IMR-90 (cell line): ENCODE results near the gene EYS. TPM values are rescaled to one million over a fixed set of nuclear protein-coding genes. Genes with fewer than 3 reads are reported as not detected.

Source experiments
- ATAC-seq: fragments of 200-7000 bp; cut with Tn5 transposase; 2 replicates; pipeline ENCODE4 v1.9.1; 2020; ENCODE audit warnings: low read depth, mild to moderate bottlenecking, moderate library complexity
- BruUV-seq: library from RNA; stranded (reverse); fragments of 400-500 nt; replicated peaks from 2 replicates; lab custom pipeline; 2021; lab: Mats Ljungman, UMichigan
- CTCF ChIA-PET: fragments of 300-600 bp; formaldehyde crosslinking; extraction: SDS; loops from one replicate; lab custom pipeline; 2021; ENCODE audit warnings: antibody characterized with exemption; lab: Yijun Ruan, JAX
- POLR2A ChIA-PET: fragments of 300-600 bp; sonication (Branson Sonifier 250); formaldehyde crosslinking; loops from one replicate; lab custom pipeline; 2022; ENCODE audit warnings: antibody characterized with exemption; ENCODE audit not compliant: unreplicated experiment; lab: Charles Lee
- DNase-seq: peaks from one replicate; pipeline ENCODE4 v3.0.0; 2013
- H2AFZ ChIP-seq: replicated peaks from 2 replicates; pipeline ENCODE3; 2013; ENCODE audit warnings: low read length, mild to moderate bottlenecking; ENCODE audit not compliant: poor library complexity
- H2AK5ac ChIP-seq: 2 replicates; pipeline ENCODE4 v1.6.1; 2013; ENCODE audit warnings: low read depth, low read length, inconsistent platforms
- H2AK9ac ChIP-seq: replicated peaks from 2 replicates; pipeline ENCODE3; 2013; ENCODE audit warnings: mild to moderate bottlenecking, low read depth, low read length, moderate library complexity; ENCODE audit not compliant: poor library complexity
- H2BK120ac ChIP-seq: 2 replicates; pipeline ENCODE4 v1.6.1; 2013; ENCODE audit warnings: low read depth, low read length, inconsistent platforms
- H2BK15ac ChIP-seq: 3 replicates; pipeline ENCODE4 v1.6.1; 2013; ENCODE audit warnings: low read depth, low read length, inconsistent platforms
- H2BK20ac ChIP-seq: 2 replicates; pipeline ENCODE4 v1.6.1; 2013; ENCODE audit warnings: low read depth, mild to moderate bottlenecking, inconsistent platforms, low read length, moderate library complexity
- H2BK5ac ChIP-seq: 2 replicates; pipeline ENCODE4 v1.6.1; 2013; ENCODE audit warnings: mild to moderate bottlenecking, low read depth, low read length, inconsistent platforms; ENCODE audit not compliant: poor library complexity, severe bottlenecking
- H3K14ac ChIP-seq: replicated peaks from 2 replicates; pipeline ENCODE4 v1.6.1; 2013; ENCODE audit warnings: low read depth, low read length, inconsistent platforms
- H3K18ac ChIP-seq: 2 replicates; pipeline ENCODE4 v1.6.1; 2013; ENCODE audit warnings: low read depth, low read length, control low read depth
- H3K23ac ChIP-seq: 2 replicates; pipeline ENCODE4 v1.6.1; 2013; ENCODE audit warnings: low read depth, low read length, inconsistent platforms
- H3K27ac ChIP-seq: 2 replicates; pipeline ENCODE4 v1.5.1; 2013; ENCODE audit warnings: mild to moderate bottlenecking, control low read depth, low read length; ENCODE audit not compliant: insufficient read depth
- H3K27me3 ChIP-seq: 2 replicates; pipeline ENCODE4 v1.6.1; 2013; ENCODE audit warnings: low read length; ENCODE audit not compliant: control insufficient read depth, insufficient read depth
- H3K36me3 ChIP-seq: 2 replicates; pipeline ENCODE4 v1.6.1; 2013; ENCODE audit warnings: low read length, mixed read lengths; ENCODE audit not compliant: control insufficient read depth, insufficient read depth
- H3K4ac ChIP-seq: 2 replicates; pipeline ENCODE4 v1.6.1; 2013; ENCODE audit warnings: low read depth, low read length, inconsistent platforms
- H3K4me1 ChIP-seq: 2 replicates; pipeline ENCODE4 v1.6.1; 2013; ENCODE audit warnings: low read length, mixed read lengths; ENCODE audit not compliant: control insufficient read depth, insufficient read depth
- H3K4me2 ChIP-seq: 2 replicates; pipeline ENCODE4 v1.6.1; 2013; ENCODE audit warnings: low read depth, mild to moderate bottlenecking, control low read depth, low read length, moderate library complexity
- H3K4me3 ChIP-seq: 2 replicates; pipeline ENCODE4 v1.5.1; 2013; ENCODE audit warnings: low read depth, mild to moderate bottlenecking, control low read depth, low read length, moderate library complexity; ENCODE audit not compliant: insufficient read depth
- H3K56ac ChIP-seq: 2 replicates; pipeline ENCODE4 v1.6.1; 2013; ENCODE audit warnings: low read length, inconsistent platforms; ENCODE audit not compliant: insufficient read depth; ENCODE audit errors: extremely low read depth
- H3K79me1 ChIP-seq, 2 experiments: 2 replicates each; pipeline ENCODE4 v1.6.1; 2013; ENCODE audit warnings: low read length in 2 of 2, inconsistent platforms in 1 of 2, low read depth in 1 of 2
- H3K9ac ChIP-seq: 2 replicates; pipeline ENCODE4 v1.6.1; 2013; ENCODE audit warnings: low read depth, low read length, control low read depth
- H3K9me1 ChIP-seq: 2 replicates; pipeline ENCODE4 v1.6.1; 2013; ENCODE audit warnings: low read length, inconsistent platforms; ENCODE audit not compliant: insufficient read depth
- H3K9me3 ChIP-seq: 2 replicates; pipeline ENCODE4 v1.6.1; 2013; ENCODE audit warnings: low read length; ENCODE audit not compliant: control insufficient read depth, insufficient read depth
- H4K20me1 ChIP-seq: 2 replicates; pipeline ENCODE4 v1.6.1; 2013; ENCODE audit warnings: low read length, inconsistent platforms; ENCODE audit not compliant: insufficient read depth
- H4K5ac ChIP-seq: 2 replicates; pipeline ENCODE4 v1.6.1; 2013; ENCODE audit warnings: mild to moderate bottlenecking, low read depth, low read length, control low read depth
- H4K8ac ChIP-seq, 2 experiments: 2 replicates each; pipeline ENCODE4 v1.6.1; 2013; ENCODE audit warnings: low read depth in 2 of 2, low read length in 2 of 2, control low read depth in 1 of 2, inconsistent platforms in 1 of 2
- H4K91ac ChIP-seq: 2 replicates; pipeline ENCODE4 v1.6.1; 2013; ENCODE audit warnings: low read depth, low read length, inconsistent platforms; ENCODE audit not compliant: insufficient read depth
- BHLHE40 ChIP-seq: fragments of 150-350 bp; IDR thresholded peaks from 2 replicates; pipeline ENCODE4 v1.6.1; 2016; ENCODE audit warnings: mild to moderate bottlenecking, low read depth, low read length
- CEBPB ChIP-seq: IDR thresholded peaks from 2 replicates; pipeline ENCODE4 v1.6.1; 2012; ENCODE audit warnings: low read depth, low read length, improper control_type of control experiment
- CHD1 ChIP-seq: IDR thresholded peaks from 2 replicates; pipeline ENCODE4 v1.6.1; 2012; ENCODE audit warnings: low read depth, low read length, improper control_type of control experiment
- CTCF ChIP-seq: conservative IDR thresholded peaks from 2 replicates; pipeline ENCODE4 v1.5.1; 2012; ENCODE audit warnings: mild to moderate bottlenecking, low read depth, low read length, improper control_type of control experiment
- FOS ChIP-seq: fragments of 150-350 bp; IDR thresholded peaks from 2 replicates; pipeline ENCODE4 v1.6.1; 2016; ENCODE audit warnings: low read depth, low read length
- MAFK ChIP-seq: IDR thresholded peaks from 2 replicates; pipeline ENCODE4 v1.6.1; 2012; ENCODE audit warnings: low read depth, low read length, improper control_type of control experiment
- MAZ ChIP-seq: IDR thresholded peaks from 2 replicates; pipeline ENCODE4 v1.6.1; 2012; ENCODE audit warnings: low read depth, mild to moderate bottlenecking, low read length, improper control_type of control experiment, moderate library complexity, borderline replicate concordance
- MXI1 ChIP-seq: IDR thresholded peaks from 2 replicates; pipeline ENCODE4 v1.6.1; 2012; ENCODE audit warnings: low read depth, mild to moderate bottlenecking, low read length, moderate library complexity, borderline replicate concordance
- NFE2L2 ChIP-seq: fragments of 150-350 bp; IDR thresholded peaks from 2 replicates; pipeline ENCODE4 v1.6.1; 2016; ENCODE audit warnings: low read depth, mild to moderate bottlenecking, low read length
- POLR2A ChIP-seq: IDR thresholded peaks from 2 replicates; pipeline ENCODE4 v1.6.1; 2012; ENCODE audit warnings: mild to moderate bottlenecking, low read depth, low read length
- RCOR1 ChIP-seq: IDR thresholded peaks from 2 replicates; pipeline ENCODE4 v1.6.1; 2012; ENCODE audit warnings: mild to moderate bottlenecking, low read length, improper control_type of control experiment; ENCODE audit not compliant: insufficient replicate concordance
- RFX5 ChIP-seq: IDR thresholded peaks from 2 replicates; pipeline ENCODE4 v1.8.0; 2012; ENCODE audit warnings: low read depth, mild to moderate bottlenecking, low read length, moderate library complexity
- SMC3 ChIP-seq: fragments of 150-350 bp; IDR thresholded peaks from 2 replicates; pipeline ENCODE4 v1.6.1; 2016; ENCODE audit warnings: low read depth, mild to moderate bottlenecking, antibody characterized with exemption, low read length, moderate library complexity
- WGBS, 2 experiments: methylation state at CpG; one replicate each; pipeline versions ENCODE4 v1.1.5 to v1.1.7; 2013; ENCODE audit warnings: missing lambda C conversion rate in 2 of 2; ENCODE audit not compliant: insufficient read length in 1 of 2; ENCODE audit errors: extremely low coverage in 2 of 2; 5-methylcytosine and 5-hydroxymethylcytosine counted together
- dilution Hi-C: fragments of 300-500 bp; cut with HindIII; formaldehyde crosslinking; loops from one replicate; pipeline ENCODE4 v1.14.3; 2018; ENCODE audit warnings: low sequenced_read_pairs; ENCODE audit not compliant: unreplicated experiment
- in situ Hi-C: fragments of 300-500 bp; cut with MboI; formaldehyde crosslinking; loops from 3 replicates; pipeline ENCODE4 v1.14.3; 2019; ENCODE audit warnings: low sequenced_read_pairs, inconsistent platforms, mixed read lengths
- intact Hi-C: fragments of 100-400 bp; cut with micrococcal nuclease; formaldehyde crosslinking; loops from 2 replicates; pipeline ENCODE4 v1.10.0; 2022
- polyA plus RNA-seq, 3 experiments: library from polyadenylated mRNA; depleted of rRNA; stranded (reverse); fragments of >200 nt; gene quantifications; 2 replicates each; pipeline ENCODE4 v1.2.3, GENCODE V29; 2012; ENCODE audit warnings: low replicate concordance in 1 of 3
- total RNA-seq: library from RNA; depleted of rRNA; stranded (reverse); fragments of >200 nt; gene quantifications from 2 replicates; pipeline ENCODE4 v1.2.3, GENCODE V29; 2012
- TF ChIP-seq, protein P1 (sequence below): fragments of 150-350 bp; IDR thresholded peaks from 2 replicates; pipeline ENCODE4 v1.6.1; 2017; ENCODE audit warnings: mild to moderate bottlenecking, antibody characterized with exemption, low read length, low read depth
- TF ChIP-seq, protein P2 (sequence below): fragments of 150-350 bp; IDR thresholded peaks from 2 replicates; pipeline ENCODE4 v1.6.1; 2016; ENCODE audit warnings: low read depth, mild to moderate bottlenecking, low read length, moderate library complexity, borderline replicate concordance

EYS gene
- total and polyA plus RNA-seq, 2 of the 4 experiments (the other 2 are of a cell fraction) = under 0.01 TPM; not detected in 1

- ATAC-seq (no peak), DNase-seq (no peak)
- Histone ChIP-seq H3K27ac (no peak overlapping the region), H3K56ac (no peak overlapping the region), H3K23ac (no peak overlapping the region), H2BK20ac (no peak overlapping the region), H3K4me2 (no peak overlapping the region), H3K79me1 (no peaks in the 10 kb centered on the region), H2AFZ (no peak overlapping the region), H3K14ac (no peak overlapping the region), H4K5ac (no peak overlapping the region), H4K8ac (no peak overlapping the region), H3K27me3 (no peaks in the 10 kb centered on the region), H3K4ac (no peak overlapping the region), H3K4me1 (no peaks in the 10 kb centered on the region), H3K36me3 (no peaks in the 10 kb centered on the region), H2AK5ac (no peak overlapping the region), H3K4me3 (no peak overlapping the region), H4K91ac (no peak overlapping the region), H4K20me1 (no peaks in the 10 kb centered on the region), H2BK120ac (no peak overlapping the region), H2BK15ac (no peak overlapping the region), H3K9me3 (no peaks in the 10 kb centered on the region), H3K9ac (no peak overlapping the region), H3K9me1 (no peaks in the 10 kb centered on the region), H2BK5ac (no peak overlapping the region), H3K18ac (no peak overlapping the region), H2AK9ac (no peak overlapping the region)
- WGBS, 2 experiments = 20% methylated on average over 1 of the region's 2 CpGs; no CpG with 5 or more reads in 1 of the 2 experiments
- no TSS peak for BruUV-seq
- TF ChIP-seq, protein P1, sequence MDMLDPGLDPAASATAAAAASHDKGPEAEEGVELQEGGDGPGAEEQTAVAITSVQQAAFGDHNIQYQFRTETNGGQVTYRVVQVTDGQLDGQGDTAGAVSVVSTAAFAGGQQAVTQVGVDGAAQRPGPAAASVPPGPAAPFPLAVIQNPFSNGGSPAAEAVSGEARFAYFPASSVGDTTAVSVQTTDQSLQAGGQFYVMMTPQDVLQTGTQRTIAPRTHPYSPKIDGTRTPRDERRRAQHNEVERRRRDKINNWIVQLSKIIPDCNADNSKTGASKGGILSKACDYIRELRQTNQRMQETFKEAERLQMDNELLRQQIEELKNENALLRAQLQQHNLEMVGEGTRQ = no peak
- TF ChIP-seq RFX5 = no peak
- TF ChIP-seq FOS = no peak
- TF ChIP-seq, protein P2, sequence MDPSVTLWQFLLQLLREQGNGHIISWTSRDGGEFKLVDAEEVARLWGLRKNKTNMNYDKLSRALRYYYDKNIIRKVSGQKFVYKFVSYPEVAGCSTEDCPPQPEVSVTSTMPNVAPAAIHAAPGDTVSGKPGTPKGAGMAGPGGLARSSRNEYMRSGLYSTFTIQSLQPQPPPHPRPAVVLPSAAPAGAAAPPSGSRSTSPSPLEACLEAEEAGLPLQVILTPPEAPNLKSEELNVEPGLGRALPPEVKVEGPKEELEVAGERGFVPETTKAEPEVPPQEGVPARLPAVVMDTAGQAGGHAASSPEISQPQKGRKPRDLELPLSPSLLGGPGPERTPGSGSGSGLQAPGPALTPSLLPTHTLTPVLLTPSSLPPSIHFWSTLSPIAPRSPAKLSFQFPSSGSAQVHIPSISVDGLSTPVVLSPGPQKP = no peak
- no peak for TF ChIP-seq BHLHE40
- no peak for TF ChIP-seq MXI1
- TF ChIP-seq CTCF = no peak
- no peak for TF ChIP-seq MAZ
- no peak for TF ChIP-seq CEBPB
- TF ChIP-seq NFE2L2 = no peak
- no peak for TF ChIP-seq CHD1
- no peak for TF ChIP-seq SMC3
- no peak for TF ChIP-seq RCOR1
- no peak for TF ChIP-seq POLR2A
- no peak for TF ChIP-seq MAFK
- intact Hi-C loops (no loop called here), in situ Hi-C loops (no loop called here), dilution Hi-C loops (no loop called here)
- CTCF ChIA-PET = interaction anchor here (0.6 kb wide), 1 partner anchor 70 kb away, joined by 3 read pairs; no protein-coding TSS in a partner anchor
- POLR2A ChIA-PET = no interaction called here
Observed at GRCh38 chr6:64685401-64685800, 1021.6 kb downstream of the EYS start.
